Esophagus muscularis mucosa (tissue), 4 donors: ENCODE data around the gene IQGAP2. TPM values are rescaled to one million over a fixed set of nuclear protein-coding genes. Genes with fewer than 3 reads are reported as not detected.

ENCODE experiments used
- DNase-seq: peaks from one replicate; pipeline ENCODE4 v3.0.0-alpha.2; 2017; ENCODE audit errors: extremely low spot score
- H3K27ac ChIP-seq, 4 donors: fragments of 200-600 bp; sonication (generic); replicated peaks in 1 of 4; 1 replicate in 3 of 4; 2 replicates in 1 of 4; pipeline ENCODE4 v1.5.1; 2016 to 2019; ENCODE audit warnings: mild to moderate bottlenecking in 1 of 4
- H3K27me3 ChIP-seq, 4 donors: fragments of 200-600 bp; sonication (generic); one replicate each; pipeline versions ENCODE4 v1.5.1 to v1.6.0; 2016 to 2019
- H3K36me3 ChIP-seq, 4 donors: fragments of 200-600 bp; sonication (generic); one replicate each; pipeline ENCODE4 v1.5.1; 2016 to 2019
- H3K4me1 ChIP-seq, 4 donors: fragments of 200-600 bp; sonication (generic); one replicate each; pipeline ENCODE4 v1.5.1; 2016 to 2019
- H3K4me3 ChIP-seq, 4 donors: fragments of 200-600 bp; sonication (generic); 1 replicate in 2 of 4; 2 replicates in 2 of 4; pipeline ENCODE4 v1.5.1; 2016 to 2019; ENCODE audit warnings: mild to moderate bottlenecking in 4 of 4, moderate library complexity in 1 of 4
- H3K9me3 ChIP-seq, 4 donors: fragments of 200-600 bp; sonication (generic); 1 replicate in 3 of 4; 2 replicates in 1 of 4; pipeline ENCODE4 v1.5.1; 2016 to 2019
- EP300 ChIP-seq: sonication (generic); formaldehyde crosslinking; IDR thresholded peaks from one replicate; pipeline ENCODE4 v1.6.1; 2017; ENCODE audit warnings: antibody characterized with exemption
- POLR2A ChIP-seq: fragments of 450-650 bp; IDR thresholded peaks from one replicate; pipeline ENCODE4 v1.6.1; 2017; ENCODE audit warnings: antibody characterized with exemption, moderate library complexity, mild to moderate bottlenecking, low read depth
- POLR2AphosphoS5 ChIP-seq, 2 donors: sonication (generic); formaldehyde crosslinking; IDR thresholded peaks; one replicate each; pipeline ENCODE4 v1.6.1; 2017; ENCODE audit warnings: antibody characterized with exemption in 2 of 2
- WGBS: methylation state at CpG from one replicate; pipeline ENCODE4 v1.1.5; 2018; 5-methylcytosine and 5-hydroxymethylcytosine counted together
- intact Hi-C: fragments of 100-400 bp; cut with DNase I; formaldehyde crosslinking; loops from one replicate; pipeline ENCODE4 v1.15.1; 2023
- total RNA-seq, 4 donors: library from RNA; depleted of rRNA; stranded (reverse); fragments of >200 nt; gene quantifications; one replicate each; pipeline versions ENCODE4 v1.1.0 to v1.2.1, GENCODE V29; 2016
- TF ChIP-seq, protein P1 (sequence below), 3 experiments: fragments of 200-600 bp in 2 of 3; fragments of 450-650 bp in 1 of 3; sonication (generic) in 2 of 3; IDR thresholded peaks; one replicate each; pipeline ENCODE4 v1.5.1; 2017 to 2019; ENCODE audit warnings: antibody characterized with exemption in 3 of 3, mild to moderate bottlenecking in 2 of 3, moderate library complexity in 1 of 3

The IQGAP2 gene
- total RNA-seq, 4 donors from 2014 or later = 14.9 to 30.7 (median 20.8) TPM

DNA sequence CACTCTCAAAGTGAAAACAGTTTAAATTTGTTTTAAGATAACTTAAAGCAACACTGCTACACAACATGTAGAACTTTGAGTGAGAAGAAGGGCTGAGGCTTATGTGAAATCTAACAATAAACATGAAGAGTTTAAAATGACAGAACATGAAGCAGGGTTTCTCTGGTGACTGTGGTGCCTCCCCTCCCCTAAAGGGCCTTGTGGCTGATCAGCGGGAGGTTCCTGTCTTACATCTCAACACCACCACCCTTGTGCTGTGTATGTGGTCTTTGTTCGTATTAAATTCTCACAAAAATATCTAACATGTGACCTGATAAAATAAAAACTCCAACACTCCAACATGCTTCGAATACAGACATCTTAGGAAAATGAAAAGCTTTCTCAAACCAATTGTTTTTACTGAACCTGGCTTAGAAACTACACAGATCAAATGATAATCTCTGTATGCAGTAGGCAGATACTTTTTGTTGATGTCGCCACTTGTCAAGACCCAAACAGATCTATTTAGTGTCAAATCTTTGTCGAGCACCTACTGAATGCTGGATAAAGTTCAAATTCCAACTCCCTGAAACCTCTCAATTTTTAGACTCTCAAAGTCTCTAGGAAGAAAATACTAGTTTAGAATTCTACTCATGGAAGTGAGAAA lies 9.9 kb upstream of the IQGAP2 start:
- Histone ChIP-seq H3K27ac (no peak overlapping the region), H3K4me1 (no peaks in the 10 kb centered on the region), H3K27me3 (no peaks in the 10 kb centered on the region), H3K9me3 (no peaks in the 10 kb centered on the region), H3K4me3 (no peak overlapping the region), H3K36me3 (no peaks in the 10 kb centered on the region)
- intact Hi-C loops = no loop called here
- WGBS = 82% methylated on average over 5 of the region's 5 CpGs
- no peak for DNase-seq
- TF ChIP-seq EP300 (no peak), POLR2AphosphoS5 (IDR thresholded peaks at IDR 0.05) (no peak), POLR2A (no peak)
- TF ChIP-seq, protein P1, sequence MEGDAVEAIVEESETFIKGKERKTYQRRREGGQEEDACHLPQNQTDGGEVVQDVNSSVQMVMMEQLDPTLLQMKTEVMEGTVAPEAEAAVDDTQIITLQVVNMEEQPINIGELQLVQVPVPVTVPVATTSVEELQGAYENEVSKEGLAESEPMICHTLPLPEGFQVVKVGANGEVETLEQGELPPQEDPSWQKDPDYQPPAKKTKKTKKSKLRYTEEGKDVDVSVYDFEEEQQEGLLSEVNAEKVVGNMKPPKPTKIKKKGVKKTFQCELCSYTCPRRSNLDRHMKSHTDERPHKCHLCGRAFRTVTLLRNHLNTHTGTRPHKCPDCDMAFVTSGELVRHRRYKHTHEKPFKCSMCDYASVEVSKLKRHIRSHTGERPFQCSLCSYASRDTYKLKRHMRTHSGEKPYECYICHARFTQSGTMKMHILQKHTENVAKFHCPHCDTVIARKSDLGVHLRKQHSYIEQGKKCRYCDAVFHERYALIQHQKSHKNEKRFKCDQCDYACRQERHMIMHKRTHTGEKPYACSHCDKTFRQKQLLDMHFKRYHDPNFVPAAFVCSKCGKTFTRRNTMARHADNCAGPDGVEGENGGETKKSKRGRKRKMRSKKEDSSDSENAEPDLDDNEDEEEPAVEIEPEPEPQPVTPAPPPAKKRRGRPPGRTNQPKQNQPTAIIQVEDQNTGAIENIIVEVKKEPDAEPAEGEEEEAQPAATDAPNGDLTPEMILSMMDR (IDR thresholded peaks at IDR 0.05) = no peak

DNA sequence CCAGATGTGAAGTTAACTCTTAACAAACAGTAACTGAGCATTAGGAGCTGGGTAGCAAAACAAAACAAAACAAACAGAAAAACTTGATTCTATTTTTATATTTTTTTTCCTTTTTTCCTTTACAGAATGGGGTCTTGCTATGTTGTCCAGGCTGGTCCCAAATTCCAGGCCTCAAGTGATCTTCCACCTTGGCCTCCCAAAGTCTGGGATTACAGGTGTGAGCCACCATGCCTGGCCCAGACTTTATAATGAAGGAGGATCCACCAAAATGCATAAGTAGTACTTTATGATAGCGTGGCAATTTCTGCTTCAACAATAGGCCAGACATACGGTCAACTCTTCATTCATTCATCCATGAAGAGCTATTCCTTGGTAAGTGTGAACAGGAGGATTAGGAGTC lies 5.9 kb upstream of the IQGAP2 start:
- 88% methylated on average over 2 of the region's 2 CpGs for WGBS
- no peak for DNase-seq
- no peak overlapping the region for H3K4me3 ChIP-seq
- H3K36me3 ChIP-seq = no peaks in the 10 kb centered on the region
- peaks cover 4 to 8% (median 6%) of the 10 kb centered on the region in 4 donors for H3K4me1 ChIP-seq
- TF ChIP-seq EP300 (no peak), POLR2A (no peak), POLR2AphosphoS5 (IDR thresholded peaks at IDR 0.05) (no peak)
- TF ChIP-seq, protein P1 (IDR thresholded peaks at IDR 0.05) = no peak
- H3K27me3 ChIP-seq = peaks cover 0 to 6% (median 1%) of the 10 kb centered on the region in 4 donors
- no peaks in the 10 kb centered on the region for H3K9me3 ChIP-seq
- intact Hi-C loops = no loop called here
- H3K27ac ChIP-seq = no peak overlapping the region

DNA sequence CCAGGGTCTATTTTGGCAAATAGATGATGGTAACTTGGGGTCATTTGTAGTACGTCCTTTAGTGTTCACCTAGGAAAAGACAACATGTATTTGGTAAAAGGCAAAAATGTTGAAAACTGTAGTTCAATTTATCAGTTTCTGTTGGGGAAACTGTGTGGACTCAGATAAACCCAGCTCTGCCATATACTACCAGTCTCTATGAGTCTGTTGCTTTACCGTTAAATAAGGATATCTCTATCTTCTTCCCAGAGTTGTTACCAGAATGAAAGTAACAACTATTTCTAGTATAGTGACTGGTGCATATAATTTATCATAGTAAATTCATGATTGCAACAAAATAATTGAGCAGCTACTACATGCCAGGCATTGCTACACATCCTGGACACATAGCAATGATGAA lies 3.8 kb upstream of the IQGAP2 start:
- peaks cover 0 to 25% (median 6%) of the 10 kb centered on the region in 4 donors for H3K27me3 ChIP-seq
- WGBS = 93% methylated on average over 2 of the region's 2 CpGs
- peaks cover 13 to 28% (median 23%) of the 10 kb centered on the region in 4 donors for H3K4me1 ChIP-seq
- intact Hi-C loops = no loop called here
- TF ChIP-seq EP300 (no peak), POLR2A (no peak), POLR2AphosphoS5 (IDR thresholded peaks at IDR 0.05) (no peak)
- TF ChIP-seq, protein P1 (IDR thresholded peaks at IDR 0.05) = no peak
- no peaks in the 10 kb centered on the region for H3K36me3 ChIP-seq
- H3K9me3 ChIP-seq = no peaks in the 10 kb centered on the region
- H3K4me3 ChIP-seq = no peak overlapping the region
- H3K27ac ChIP-seq = no peak overlapping the region
- DNase-seq = no peak

DNA sequence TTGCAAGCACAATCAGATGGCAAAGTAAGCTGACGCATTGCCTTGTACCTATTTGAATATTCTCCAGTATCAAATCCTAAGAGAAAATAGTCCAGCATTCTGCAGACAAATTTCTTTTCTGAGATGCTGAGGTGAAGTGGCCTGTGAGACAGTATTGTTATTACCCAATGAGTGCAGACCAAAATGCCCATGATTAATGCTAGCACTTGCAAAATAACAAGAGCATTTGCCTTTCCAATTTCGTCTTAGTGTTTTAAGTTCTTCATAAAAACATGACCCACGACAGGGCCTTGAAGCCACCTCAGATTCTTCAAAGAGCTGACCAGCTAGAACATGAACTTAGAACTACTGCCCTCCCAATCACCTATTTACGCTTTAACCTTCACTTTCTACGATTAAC lies 2.6 kb upstream of the IQGAP2 start:
- Histone ChIP-seq H3K4me3 (no peak overlapping the region), H3K9me3 (no peaks in the 10 kb centered on the region), H3K36me3 (no peaks in the 10 kb centered on the region), H3K27ac (no peak overlapping the region), H3K27me3 (peaks cover 0 to 28% (median 6%) of the 10 kb centered on the region in 4 donors), H3K4me1 (peaks cover 13 to 28% (median 23%) of the 10 kb centered on the region in 4 donors)
- intact Hi-C loops = no loop called here
- TF ChIP-seq, protein P1 (IDR thresholded peaks at IDR 0.05) = no peak
- TF ChIP-seq POLR2AphosphoS5 (IDR thresholded peaks at IDR 0.05) = no peak
- no peak for TF ChIP-seq EP300
- TF ChIP-seq POLR2A = no peak
- WGBS = 75% methylated on average over 5 of the region's 5 CpGs
- DNase-seq = no peak

DNA sequence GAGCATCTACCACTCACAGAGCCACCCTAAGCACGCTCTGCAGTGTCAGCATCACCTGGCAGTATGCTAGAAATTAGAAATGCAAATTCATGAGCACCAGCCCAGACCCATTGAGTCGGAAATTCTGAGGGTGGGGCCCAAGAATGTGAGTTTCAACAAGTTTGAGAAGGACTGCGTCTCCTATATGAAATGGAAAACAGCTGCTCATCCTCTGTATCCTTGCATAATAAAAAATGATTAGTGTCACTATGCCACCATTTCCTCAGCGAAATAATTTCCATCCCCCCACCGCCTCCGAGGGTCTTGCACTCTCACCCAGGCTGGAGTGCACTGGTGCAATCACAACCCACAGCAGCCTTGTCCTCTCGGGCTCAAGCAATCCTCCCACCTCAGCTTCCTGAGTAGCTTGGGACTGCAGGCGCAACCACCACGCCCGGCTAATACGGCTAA lies 1.3 kb upstream of the IQGAP2 start:
- Histone ChIP-seq H3K4me1 (peaks cover 13 to 28% (median 23%) of the 10 kb centered on the region in 4 donors), H3K4me3 (peak overlapping the region; percentile 56 to 75 (median 66)), H3K9me3 (no peaks in the 10 kb centered on the region), H3K27me3 (peaks cover 0 to 28% (median 6%) of the 10 kb centered on the region in 4 donors), H3K27ac (peak overlapping the region; percentile 75 to 81 (median 77)), H3K36me3 (no peaks in the 10 kb centered on the region)
- TF ChIP-seq POLR2A = no peak
- TF ChIP-seq EP300 = no peak
- TF ChIP-seq, protein P1 (IDR thresholded peaks at IDR 0.05) = no peak
- TF ChIP-seq POLR2AphosphoS5 (IDR thresholded peaks at IDR 0.05) = no peak
- WGBS = 46% methylated on average over 11 of the region's 11 CpGs
- DNase-seq = no peak
- intact Hi-C loops = no loop called here
